Gastrocnemius medialis (tissue), 4 donors: ENCODE results near the gene KCNB1.

Experiments
- CTCF ChIP-seq, 5 experiments: fragments of 450-650 bp in 3 of 5; fragments of 200-600 bp in 2 of 5; sonication (generic) in 2 of 5; IDR thresholded peaks in 4 of 5; conservative IDR thresholded peaks in 1 of 5; 1 replicate in 4 of 5; 2 replicates in 1 of 5; pipeline ENCODE4 v1.5.1; 2016 to 2019; ENCODE audit warnings: antibody characterized with exemption in 5 of 5, mild to moderate bottlenecking in 3 of 5, moderate library complexity in 3 of 5
- POLR2A ChIP-seq, 2 donors: fragments of 450-650 bp; IDR thresholded peaks; one replicate each; pipeline ENCODE4 v1.6.1; 2017; ENCODE audit warnings: antibody characterized with exemption in 2 of 2, mild to moderate bottlenecking in 2 of 2, moderate library complexity in 2 of 2

DNA sequence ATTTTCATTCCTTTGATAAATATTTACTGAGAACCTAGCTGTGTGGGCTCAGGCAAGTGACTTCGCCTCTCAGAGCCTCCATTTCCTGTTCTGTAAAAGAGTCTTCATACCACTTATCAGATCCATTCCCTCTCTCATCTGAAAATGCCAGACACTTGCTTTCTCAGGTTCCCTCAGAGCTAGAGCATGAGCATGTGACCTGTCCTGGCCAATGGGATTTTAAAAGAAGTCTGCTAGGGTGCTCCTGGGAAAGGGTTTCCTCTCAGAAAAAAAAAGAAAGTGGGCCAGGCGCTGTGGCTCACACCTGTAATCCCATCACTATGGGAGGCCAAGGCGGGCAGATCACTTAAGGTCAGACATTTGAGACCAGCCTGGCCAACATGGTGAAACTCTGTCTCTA lies 5.3 kb downstream of the KCNB1 start:
- TF ChIP-seq CTCF (IDR thresholded peaks at IDR 0.05 in 4 of 5, conservative IDR thresholded peaks at IDR 0.05 in 1 of 5), result no peak
- no peak for TF ChIP-seq POLR2A (IDR thresholded peaks at IDR 0.05)
